Skin of body (tissue), 2 donors: Measurements from ENCODE around the gene H6PD. TPM values are rescaled to one million over a fixed set of nuclear protein-coding genes. Genes with fewer than 3 reads are reported as not detected.
A peak's percentile ranks its signal among the peaks of the same experiment; 100 is the strongest.
"Not testable (repeated sequence)": the region's sequence is repeated elsewhere in the genome, so short reads cannot be mapped to it uniquely, and the experiment has no call there.

Experiments
- DNase-seq: peaks from one replicate; lab custom pipeline; 2025; lab: John Stamatoyannopoulos, UW
- total RNA-seq: library from RNA; depleted of rRNA; stranded (reverse); fragments of >200 nt; gene quantifications from one replicate; pipeline ENCODE4 v1.2.3, GENCODE V29; 2014

The H6PD gene
- total RNA-seq, 1 donor from 2014 or later: 32.6 TPM

- DNase-seq: no peak
These were observed 62.3 kb downstream of the H6PD start for GRCh38 chr1:9296850-9297249.

- no peak for DNase-seq
These were observed 63.3 kb downstream of the H6PD start for GRCh38 chr1:9297831-9298230.

- no peak for DNase-seq
These were observed 63.7 kb downstream of the H6PD start for GRCh38 chr1:9298282-9298681.

GRCh38 chr1:9299571-9300541 is 65.3 kb downstream of the H6PD start:
- not testable (repeated sequence) for DNase-seq

GRCh38 chr1:9300573-9300972 is 66.0 kb downstream of the H6PD start:
- no peak for DNase-seq

GRCh38 chr1:9302745-9303524 is 68.4 kb downstream of the H6PD start:
- peak; percentile 15 for DNase-seq

GRCh38 chr1:9303916-9304315 is 69.3 kb downstream of the H6PD start:
- DNase-seq: no peak

- DNase-seq: no peak
These were observed 70.6 kb downstream of the H6PD start for GRCh38 chr1:9305216-9305615.

GRCh38 chr1:9306006-9306405 is 71.4 kb downstream of the H6PD start:
- DNase-seq: no peak

- DNase-seq: no peak
These were observed 72.7 kb downstream of the H6PD start for GRCh38 chr1:9307303-9307702.

GRCh38 chr1:9308236-9308785 is 73.7 kb downstream of the H6PD start:
- DNase-seq: no peak

- no peak for DNase-seq
These were observed 74.5 kb downstream of the H6PD start for GRCh38 chr1:9309080-9309479.

- no peak for DNase-seq
These were observed 75.4 kb downstream of the H6PD start for GRCh38 chr1:9309991-9310390.

GRCh38 chr1:9311029-9311428 is 76.5 kb downstream of the H6PD start:
- DNase-seq: no peak

- DNase-seq: no peak
These were observed 76.9 kb downstream of the H6PD start for GRCh38 chr1:9311479-9311878.

GRCh38 chr1:9312168-9312720 is 77.7 kb downstream of the H6PD start:
- no peak for DNase-seq

- no peak for DNase-seq
These were observed 79.0 kb downstream of the H6PD start for GRCh38 chr1:9313576-9313975.

GRCh38 chr1:9314111-9314510 is 79.5 kb downstream of the H6PD start:
- no peak for DNase-seq

- DNase-seq: no peak
These were observed 80.3 kb downstream of the H6PD start for GRCh38 chr1:9314711-9315379.

- no peak for DNase-seq
These were observed 81.0 kb downstream of the H6PD start for GRCh38 chr1:9315411-9316079.

- no peak for DNase-seq
These were observed 81.5 kb downstream of the H6PD start for GRCh38 chr1:9316080-9316444.
